Activated CD4-positive, alpha-beta T cell treated with anti-CD3 and anti-CD28 coated beads for 48 hours (primary cell): ENCODE results near the gene C2orf72.

Experiments
- DNase-seq: peaks from one replicate; pipeline ENCODE4 v3.0.0-alpha.2; 2020

Gene C2orf72

DNA sequence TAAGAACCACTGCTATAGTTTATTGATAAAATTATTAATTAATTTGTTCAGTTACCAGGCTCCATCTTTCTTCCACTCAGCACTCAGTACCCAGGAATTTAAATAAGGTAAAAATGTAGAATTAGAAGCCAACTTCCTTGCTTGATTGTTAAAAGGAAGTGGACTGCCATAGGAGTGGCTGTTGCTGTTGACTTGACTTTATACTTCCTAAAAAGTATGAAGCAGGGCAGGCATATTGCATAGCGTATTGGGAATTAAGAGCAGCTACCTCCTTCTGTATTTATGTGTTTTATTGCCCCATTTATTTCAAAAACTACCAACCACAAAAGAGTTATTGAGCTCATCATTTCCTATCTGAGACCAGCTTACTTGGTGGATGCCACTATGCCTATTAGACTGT lies 47.2 kb downstream of the C2orf72 start:
- DNase-seq = no peak

DNA sequence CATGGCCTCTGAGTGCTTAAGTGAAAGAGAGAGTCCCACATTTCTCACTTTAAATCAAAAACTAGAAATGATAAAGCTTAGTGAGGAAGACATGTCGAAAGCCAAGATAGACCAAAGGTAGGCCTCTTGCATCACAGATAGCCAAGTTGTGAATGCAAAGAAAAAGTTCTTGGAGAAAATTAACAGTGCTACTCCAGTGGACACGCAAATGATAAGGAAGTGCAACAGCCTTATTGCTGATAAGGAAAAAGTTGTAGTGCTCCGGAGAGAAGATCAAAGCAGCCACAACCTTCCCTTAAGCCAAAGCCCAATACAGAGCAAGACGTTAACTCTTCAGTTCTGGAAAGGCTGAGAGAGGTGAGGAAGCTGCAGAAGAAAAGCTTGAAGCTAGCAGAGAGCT lies 51.4 kb downstream of the C2orf72 start:
- no peak for DNase-seq

DNA sequence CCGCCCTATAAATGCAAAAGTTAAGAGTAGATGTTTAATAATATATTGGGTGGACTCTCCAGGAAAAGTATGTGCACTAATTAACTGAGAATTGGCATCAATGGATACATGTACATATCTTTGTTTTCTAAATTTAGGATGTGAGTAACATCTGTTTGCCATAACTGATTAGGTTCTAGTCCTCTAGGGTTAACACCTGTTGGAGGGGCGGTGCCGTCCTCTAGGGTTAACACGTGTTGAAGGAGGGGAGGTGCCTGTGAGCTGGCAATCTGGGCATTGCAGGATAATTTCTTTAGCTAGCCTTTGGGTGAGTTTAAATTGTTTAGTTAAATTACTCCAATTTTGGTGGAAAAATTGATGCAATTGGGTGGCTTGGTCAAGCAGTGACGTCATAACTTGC lies 56.6 kb downstream of the C2orf72 start:
- DNase-seq = no peak

DNA sequence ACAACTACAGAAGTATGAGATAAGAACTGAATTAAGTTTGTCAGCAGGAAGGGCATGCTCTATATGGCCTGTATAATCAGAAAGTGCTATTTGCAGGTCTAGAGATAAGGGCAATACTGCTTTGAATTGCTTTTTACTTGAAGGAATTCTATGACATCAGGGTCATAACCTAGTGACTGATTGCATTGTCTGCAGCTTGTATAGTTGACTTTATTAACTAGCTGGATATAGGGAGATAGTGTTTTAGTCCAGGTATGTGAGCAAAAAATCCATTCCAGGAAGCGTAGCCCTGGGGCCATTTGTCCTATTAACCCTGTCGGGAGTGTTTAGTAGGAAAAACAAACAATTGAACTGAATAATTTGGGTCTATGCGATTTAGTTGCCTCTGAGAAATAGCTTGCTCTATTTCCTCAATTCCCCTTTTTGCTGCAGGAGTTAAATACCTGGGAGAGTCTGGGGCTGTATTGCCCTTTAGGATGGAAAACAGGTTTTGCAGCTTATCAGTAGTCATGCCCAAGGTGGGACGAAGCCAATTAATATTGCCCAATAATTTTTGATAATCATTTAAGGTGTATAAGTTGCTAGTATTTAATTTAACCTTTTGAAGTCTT lies 57.5 kb downstream of the C2orf72 start:
- no peak for DNase-seq
